Keratinocyte (primary cell): ENCODE results near the gene PPM1D. TPM values are rescaled to one million over a fixed set of nuclear protein-coding genes. Genes with fewer than 3 reads are reported as not detected.

Experiments used
- DNase-seq: peaks from one replicate; pipeline ENCODE4 v3.0.0-alpha.2; 2011; ENCODE audit warnings: low read depth, missing footprints, low spot score
- FAIRE-seq: peaks from 2 replicates; lab custom pipeline; 2011; peaks lifted over from hg19 to GRCh38; lab: Jason Lieb, UNC
- H2AFZ ChIP-seq: 2 replicates; pipeline ENCODE4 v1.6.0; 2012; ENCODE audit warnings: low read length, control low read depth, inconsistent platforms; ENCODE audit not compliant: control insufficient read depth
- H3K27ac ChIP-seq: 2 replicates; pipeline ENCODE4 v1.5.1; 2011; ENCODE audit warnings: low read length; ENCODE audit not compliant: control insufficient read depth, insufficient read depth
- H3K27me3 ChIP-seq: 3 replicates; pipeline ENCODE4 v1.6.0; 2011; ENCODE audit warnings: low read length; ENCODE audit not compliant: control insufficient read depth, insufficient read depth; ENCODE audit errors: extremely low read depth
- H3K36me3 ChIP-seq, 2 experiments: 2 replicates in 1 of 2; 3 replicates in 1 of 2; pipeline ENCODE4 v1.5.1; 2011; ENCODE audit warnings: low read length in 2 of 2, mild to moderate bottlenecking in 1 of 2; ENCODE audit not compliant: control insufficient read depth in 2 of 2, insufficient read depth in 2 of 2; ENCODE audit errors: extremely low read depth in 1 of 2
- H3K4me1 ChIP-seq: 3 replicates; pipeline ENCODE4 v1.5.1; 2011; ENCODE audit warnings: low read length; ENCODE audit not compliant: control insufficient read depth, insufficient read depth; ENCODE audit errors: extremely low read depth
- H3K4me2 ChIP-seq: 3 replicates; pipeline ENCODE4 v1.6.0; 2011; ENCODE audit warnings: low read depth, low read length; ENCODE audit not compliant: control insufficient read depth, insufficient read depth; ENCODE audit errors: extremely low read depth
- H3K4me3 ChIP-seq, 3 experiments: fragments of 200-600 bp in 1 of 3; sonication (generic) in 1 of 3; 2 replicates in 2 of 3; 3 replicates in 1 of 3; pipeline ENCODE4 v1.5.1; 2011 to 2016; ENCODE audit warnings: low read length in 3 of 3, mild to moderate bottlenecking in 3 of 3, control low read depth in 2 of 3, inconsistent platforms in 1 of 3, low read depth in 1 of 3, mixed read lengths in 1 of 3, mixed run types in 1 of 3, moderate library complexity in 1 of 3; ENCODE audit not compliant: control insufficient read depth in 2 of 3, insufficient read depth in 2 of 3; ENCODE audit errors: extremely low read depth in 1 of 3
- H3K79me2 ChIP-seq: 2 replicates; pipeline ENCODE4 v1.6.0; 2012; ENCODE audit warnings: low read length; ENCODE audit not compliant: control insufficient read depth, insufficient read depth
- H3K9ac ChIP-seq: 3 replicates; pipeline ENCODE4 v1.6.0; 2011; ENCODE audit warnings: low read length; ENCODE audit not compliant: control insufficient read depth, insufficient read depth; ENCODE audit errors: extremely low read depth
- H3K9me1 ChIP-seq: 3 replicates; pipeline ENCODE4 v1.6.0; 2011; ENCODE audit warnings: low read length; ENCODE audit not compliant: control insufficient read depth, insufficient read depth; ENCODE audit errors: extremely low read depth
- H3K9me3 ChIP-seq: 2 replicates; pipeline ENCODE4 v1.5.1; 2012; ENCODE audit warnings: low read depth, low read length; ENCODE audit not compliant: control insufficient read depth
- H4K20me1 ChIP-seq: 3 replicates; pipeline ENCODE4 v1.6.0; 2011; ENCODE audit warnings: low read length; ENCODE audit not compliant: control insufficient read depth, insufficient read depth; ENCODE audit errors: extremely low read depth
- CTCF ChIP-seq, 3 experiments: IDR thresholded peaks in 1 of 3; conservative IDR thresholded peaks in 1 of 3; optimal IDR thresholded peaks in 1 of 3; 2 replicates in 2 of 3; 3 replicates in 1 of 3; pipeline versions ENCODE3 to v1.5.1; 2011; ENCODE audit warnings: low read length in 3 of 3, mild to moderate bottlenecking in 3 of 3, moderate library complexity in 2 of 3, control low read depth in 1 of 3, inconsistent platforms in 1 of 3; ENCODE audit not compliant: insufficient read depth in 2 of 3; ENCODE audit errors: extremely low read depth in 1 of 3
- EZH2 ChIP-seq: IDR thresholded peaks from one replicate; pipeline ENCODE4 v1.6.1; 2012; ENCODE audit warnings: inconsistent platforms, mild to moderate bottlenecking, low read length, moderate library complexity
- dilution Hi-C: fragments of 300-500 bp; cut with MboI; formaldehyde crosslinking; loops from one replicate; pipeline ENCODE4 v1.7.0; 2020; ENCODE audit warnings: low sequenced_read_pairs; ENCODE audit not compliant: extremely low pct_ligation_motif_present
- polyA plus RNA-seq, 5 experiments: library from polyadenylated mRNA; depleted of rRNA in 3 of 5; stranded (reverse) in 3 of 5; stranded (forward) in 1 of 5; unstranded in 1 of 5; fragments of >200 nt; gene quantifications; 1 replicate in 1 of 5; 2 replicates in 3 of 5; 3 replicates in 1 of 5; pipeline versions ENCODE4 v1.2.1 to v1.2.3, GENCODE V29; 2011 to 2012; ENCODE audit warnings: missing spikeins in 2 of 5, low read depth in 1 of 5, low replicate concordance in 1 of 5

Gene PPM1D
- polyA plus RNA-seq, 1 donor (not counting 4 experiments of a cell fraction or from before 2014, with no cell fraction given) = 2.9 TPM

- Histone ChIP-seq H3K9me3 (no peaks in the 10 kb centered on the region), H3K9me1 (no peaks in the 10 kb centered on the region), H3K9ac (no peak overlapping the region), H3K4me1 (no peaks in the 10 kb centered on the region), H3K36me3 (no peaks in the 10 kb centered on the region), H3K27ac (no peak overlapping the region), H3K27me3 (no peaks in the 10 kb centered on the region), H3K4me3 (no peak overlapping the region), H3K4me2 (no peak overlapping the region), H3K79me2 (peaks cover 2% of the 10 kb centered on the region), H4K20me1 (no peaks in the 10 kb centered on the region), H2AFZ (no peak overlapping the region)
- DNase-seq (no peak), FAIRE-seq (no peak)
- dilution Hi-C loops = no loop called here
- TF ChIP-seq CTCF (optimal IDR thresholded peaks at IDR 0.05 in 1 of 3, IDR thresholded peaks at IDR 0.05 in 1 of 3, conservative IDR thresholded peaks at IDR 0.05 in 1 of 3; ENCODE audit: extremely low read depth in 1 of 3, insufficient read depth in 2 of 3, low read length in 3 of 3) (peak in 2 of 3 experiments; percentile 32 to 40), EZH2 (no peak)
Measured at GRCh38 chr17:60640503-60640902, 40.5 kb downstream of the PPM1D start.

GRCh38 chr17:60641126-60641525 lies 41.1 kb downstream of the PPM1D start:
- Histone ChIP-seq H3K27ac (no peak overlapping the region), H4K20me1 (no peaks in the 10 kb centered on the region), H3K79me2 (peaks cover 2% of the 10 kb centered on the region), H3K4me2 (no peak overlapping the region), H3K9me3 (no peaks in the 10 kb centered on the region), H2AFZ (no peak overlapping the region), H3K4me1 (no peaks in the 10 kb centered on the region), H3K27me3 (no peaks in the 10 kb centered on the region), H3K36me3 (no peaks in the 10 kb centered on the region), H3K9me1 (no peaks in the 10 kb centered on the region), H3K4me3 (no peak overlapping the region), H3K9ac (no peak overlapping the region)
- dilution Hi-C loops = no loop called here
- TF ChIP-seq EZH2 = no peak
- no peak for TF ChIP-seq CTCF (optimal IDR thresholded peaks at IDR 0.05 in 1 of 3, IDR thresholded peaks at IDR 0.05 in 1 of 3, conservative IDR thresholded peaks at IDR 0.05 in 1 of 3; ENCODE audit: extremely low read depth in 1 of 3, insufficient read depth in 2 of 3, low read length in 3 of 3)
- DNase-seq (no peak), FAIRE-seq (no peak)
